ENCODE data around the gene TLDC2.

The TLDC2 gene

DNA sequence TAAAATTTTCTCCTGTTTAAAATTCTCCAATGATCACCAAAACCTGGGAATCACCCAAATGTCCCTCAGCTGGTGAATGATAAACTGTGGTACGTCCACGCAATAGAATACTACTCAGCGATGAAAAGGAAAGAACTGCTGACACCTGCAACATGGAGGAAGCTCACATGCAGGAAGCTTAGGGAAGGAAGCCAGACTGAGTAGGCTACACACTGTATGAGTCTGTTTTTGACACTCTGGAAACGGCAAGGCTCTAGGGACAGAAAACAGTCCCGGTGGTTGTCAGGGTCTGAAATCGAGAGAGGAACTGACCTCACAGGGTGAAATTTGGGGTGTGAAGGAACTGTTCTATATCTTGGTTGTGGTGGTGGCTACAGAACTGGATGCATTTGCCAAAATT lies 25.2 kb upstream of the TLDC2 start:
- DNase-seq: no peak

DNA sequence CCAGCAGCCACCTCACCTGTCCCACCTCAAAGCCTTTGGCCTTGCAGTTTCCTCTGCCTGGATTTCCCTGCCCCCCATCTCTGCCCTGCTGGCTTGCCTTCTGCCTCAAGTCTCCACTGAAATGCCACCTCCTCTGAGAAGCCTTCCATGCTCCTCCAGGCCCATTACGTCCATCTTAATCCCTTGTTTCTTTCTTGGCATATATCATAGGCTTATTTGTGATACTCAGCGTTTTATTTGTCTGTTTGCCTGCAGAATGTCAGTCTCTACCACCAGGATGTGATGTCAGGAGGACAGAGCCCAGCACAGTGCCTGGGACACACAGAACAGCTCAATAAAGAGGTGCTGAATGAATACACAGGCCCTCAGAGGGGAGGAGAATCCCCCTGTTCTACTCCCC lies 24.4 kb upstream of the TLDC2 start:
- no peak for DNase-seq

DNA sequence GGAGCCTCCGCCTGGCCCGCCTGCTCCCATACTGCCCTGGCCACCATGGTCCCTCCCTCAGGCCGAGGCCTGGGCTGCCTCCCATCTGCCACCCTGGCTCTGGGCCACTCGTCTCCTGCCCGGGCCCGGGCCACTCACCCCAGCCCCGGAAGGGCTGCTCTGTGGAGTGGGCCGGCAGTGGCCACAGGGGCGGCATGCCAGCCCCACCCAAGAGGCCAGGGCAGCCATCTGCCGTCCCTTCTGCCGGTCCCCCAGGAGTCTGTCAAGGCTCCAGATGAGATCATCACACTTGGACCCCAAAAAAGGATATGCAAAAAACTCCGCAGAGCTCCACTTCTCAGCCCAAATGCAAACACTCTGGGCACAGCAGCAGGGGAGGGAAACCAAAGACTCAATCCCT lies 23.8 kb upstream of the TLDC2 start:
- no peak for DNase-seq

DNA sequence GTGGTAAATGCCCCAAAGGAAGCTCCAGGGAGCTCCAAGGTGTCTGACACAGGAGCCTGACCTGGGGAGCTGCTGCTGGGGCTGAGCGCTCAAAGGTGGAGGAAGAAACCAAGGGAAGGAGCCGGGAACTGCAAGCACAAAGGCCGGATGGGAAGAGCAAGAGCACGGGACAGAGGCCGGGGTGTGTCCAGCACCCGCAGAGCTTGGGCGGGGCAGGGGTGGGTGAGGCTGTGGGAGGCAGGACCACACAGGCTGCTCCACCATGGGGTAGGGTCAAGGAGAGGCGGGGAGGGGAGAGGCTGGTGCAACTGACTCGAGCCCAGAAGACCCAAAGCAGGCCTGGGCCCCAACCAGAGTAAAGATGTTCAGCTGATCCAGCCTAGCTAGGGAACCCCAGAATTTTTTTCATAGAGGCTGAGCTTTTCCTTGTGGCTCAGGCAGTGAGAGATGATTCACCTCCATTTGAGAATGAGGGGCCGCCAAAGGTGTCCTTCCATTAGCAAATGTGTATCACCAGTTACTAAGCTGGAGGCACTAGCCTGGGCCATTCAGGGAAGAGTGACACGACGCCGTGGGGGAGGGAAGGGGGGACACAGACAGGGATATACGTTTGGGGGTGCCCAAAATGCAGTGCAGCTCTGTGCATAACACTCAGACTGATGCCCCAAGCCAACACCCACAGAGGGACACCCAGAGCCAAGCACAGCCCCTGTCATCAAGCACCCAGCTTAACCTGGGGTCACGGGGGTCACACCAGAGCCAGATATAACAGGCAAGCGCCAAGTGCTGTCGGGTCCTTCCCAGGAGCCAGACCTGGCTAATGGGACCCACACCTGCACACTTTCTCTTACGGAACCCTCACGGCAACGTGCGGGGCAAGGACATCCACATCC lies 21.3 kb upstream of the TLDC2 start:
- no peak for DNase-seq

DNA sequence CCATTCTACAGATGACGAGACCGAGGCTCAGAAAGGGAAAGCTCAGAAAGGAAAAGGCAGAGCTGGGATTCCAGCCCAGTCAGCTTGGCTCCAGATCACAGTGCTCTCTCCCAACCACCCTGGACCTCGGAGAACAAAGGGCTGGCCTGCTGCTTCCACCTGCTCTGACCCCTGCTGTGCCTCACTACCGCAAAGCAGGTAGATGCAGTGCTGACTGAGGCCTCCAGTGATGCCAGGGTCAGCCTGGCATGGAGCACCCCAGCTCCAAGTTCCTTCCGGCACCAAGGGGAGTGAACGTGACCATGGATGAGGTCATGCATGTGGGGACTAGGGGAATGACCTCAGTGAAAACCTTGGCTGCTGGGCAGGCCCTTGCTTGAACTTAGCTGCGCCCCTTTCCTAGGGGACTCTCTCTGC lies 20.7 kb upstream of the TLDC2 start:
- no peak for DNase-seq

DNA sequence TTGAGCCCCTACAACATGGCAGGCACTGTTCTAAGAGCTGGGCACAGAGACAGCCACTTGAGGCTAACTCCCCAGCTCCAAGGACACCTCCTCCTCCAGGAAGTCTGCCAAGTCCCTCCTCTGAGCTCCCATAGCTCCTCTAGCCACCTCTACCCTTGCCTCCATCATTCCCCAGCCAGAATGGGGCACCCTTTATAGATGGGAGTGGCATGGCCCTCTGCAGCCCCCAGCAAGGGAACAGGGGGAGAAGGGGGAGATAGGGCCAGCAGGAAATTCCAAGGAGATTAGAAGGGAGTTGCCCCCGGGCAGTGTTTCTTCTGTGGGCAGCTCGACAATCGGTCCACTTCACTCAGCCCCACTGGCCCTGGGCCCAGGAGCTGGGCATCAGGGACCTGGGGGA lies 19.7 kb upstream of the TLDC2 start:
- no peak for DNase-seq

DNA sequence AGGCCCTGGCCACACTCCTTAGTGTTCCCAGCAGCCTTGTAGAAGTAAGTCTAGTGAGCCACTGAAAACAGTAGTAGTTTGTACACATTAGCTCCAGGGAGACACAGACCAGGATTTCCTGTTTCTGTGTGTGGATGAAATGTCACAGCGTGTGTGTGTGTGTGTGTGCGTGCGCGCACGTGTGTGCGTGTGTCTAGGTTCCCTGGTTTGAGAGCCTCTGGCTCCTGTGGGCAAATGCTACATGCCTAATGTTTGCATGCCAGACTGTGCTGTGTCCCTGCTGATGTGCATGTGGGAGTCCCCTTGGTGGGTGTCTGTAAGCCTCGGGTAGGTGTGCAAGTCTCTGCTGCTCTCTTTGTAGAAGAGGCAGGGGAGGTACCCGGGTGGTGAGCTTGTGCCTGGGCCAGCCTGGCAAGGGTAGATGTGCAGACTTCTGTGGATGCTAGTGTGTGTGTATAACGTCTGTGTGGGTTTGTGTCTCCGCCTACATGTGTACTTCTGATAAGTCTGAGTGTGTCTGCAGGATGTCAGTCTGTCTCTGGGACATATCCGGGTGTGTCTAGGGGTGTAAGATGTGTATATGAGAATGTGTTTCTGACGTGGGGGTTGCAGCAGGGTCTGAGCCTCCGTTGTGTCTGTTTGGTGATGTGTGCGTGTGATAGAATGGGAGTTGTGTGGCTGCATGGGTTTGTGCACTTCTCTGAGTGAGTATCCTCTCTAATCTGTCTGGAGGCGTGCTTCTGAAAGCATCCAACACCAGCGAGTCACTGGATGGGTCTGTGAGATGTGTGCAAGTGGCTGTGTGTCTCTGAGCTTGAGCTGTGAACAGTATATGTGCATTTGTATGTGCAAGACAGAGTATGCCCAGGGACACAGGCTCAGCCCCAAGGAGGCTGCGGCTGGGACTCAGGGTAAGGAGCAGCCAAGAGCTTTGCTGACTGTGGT lies 19.0 kb upstream of the TLDC2 start:
- peak; percentile 20 to 77 (median 46) for DNase-seq

DNA sequence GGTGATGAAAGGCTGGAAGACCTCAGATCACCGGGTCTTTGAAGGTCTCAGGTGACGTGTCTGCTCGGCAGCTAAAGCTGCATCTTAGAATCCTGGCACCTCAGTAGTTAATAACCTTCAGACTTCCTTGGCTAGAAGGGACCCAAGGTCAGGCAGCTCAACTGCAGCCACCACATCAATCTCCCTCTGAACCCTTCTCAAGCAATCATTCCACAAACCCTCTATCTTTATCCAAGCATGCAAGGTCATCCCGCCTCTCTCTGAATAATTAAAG lies 16.7 kb upstream of the TLDC2 start:
- DNase-seq: no peak

DNA sequence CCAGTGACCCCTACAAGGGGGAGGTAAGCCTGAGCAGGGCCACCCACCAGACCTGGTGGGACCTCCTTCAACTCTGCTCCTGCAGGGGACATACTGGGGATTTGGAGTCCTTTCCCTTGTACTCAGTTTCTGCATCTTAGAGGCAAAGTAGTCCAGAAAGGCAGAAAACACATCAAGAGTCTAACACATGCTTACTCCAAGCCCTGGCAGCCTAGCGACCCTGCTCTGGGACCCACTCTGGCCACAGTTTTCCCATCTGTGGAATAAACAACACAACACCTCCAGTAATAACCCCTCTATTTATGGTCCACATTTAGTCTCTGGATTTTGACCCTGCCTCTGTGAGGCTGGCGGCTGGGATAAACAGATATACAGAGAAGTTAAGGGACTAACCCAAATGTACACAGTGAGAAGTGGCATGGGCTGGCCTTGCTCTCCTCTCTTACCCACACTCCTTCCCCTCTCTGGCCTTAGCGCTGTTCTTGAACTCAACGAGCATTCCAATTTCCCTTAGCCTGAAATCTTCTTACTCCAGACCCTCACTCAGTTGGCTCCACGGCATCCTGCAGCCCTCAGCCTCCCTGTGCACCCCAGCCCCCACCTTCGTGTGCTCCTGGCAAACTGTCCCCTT lies 16.1 kb upstream of the TLDC2 start:
- no peak for DNase-seq

DNA sequence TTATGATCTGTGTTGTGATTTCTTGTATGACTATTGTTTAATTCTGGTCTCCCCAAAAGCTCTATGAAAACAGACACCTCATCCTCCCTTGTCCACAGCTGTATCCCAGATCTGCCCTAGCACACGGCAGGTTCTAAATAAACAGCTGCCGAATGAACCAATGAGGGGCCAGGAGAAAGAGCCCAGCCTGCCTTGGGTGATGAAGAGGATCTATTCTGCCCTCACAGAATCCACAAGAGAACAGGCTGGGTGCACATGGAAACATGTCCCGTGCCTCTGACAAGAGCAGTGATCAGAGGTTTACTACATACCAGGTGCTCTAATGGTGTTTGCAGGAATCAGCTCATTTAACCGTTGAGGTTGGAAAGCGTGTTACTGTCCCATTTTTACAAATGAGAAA lies 15.6 kb upstream of the TLDC2 start:
- DNase-seq: no peak

DNA sequence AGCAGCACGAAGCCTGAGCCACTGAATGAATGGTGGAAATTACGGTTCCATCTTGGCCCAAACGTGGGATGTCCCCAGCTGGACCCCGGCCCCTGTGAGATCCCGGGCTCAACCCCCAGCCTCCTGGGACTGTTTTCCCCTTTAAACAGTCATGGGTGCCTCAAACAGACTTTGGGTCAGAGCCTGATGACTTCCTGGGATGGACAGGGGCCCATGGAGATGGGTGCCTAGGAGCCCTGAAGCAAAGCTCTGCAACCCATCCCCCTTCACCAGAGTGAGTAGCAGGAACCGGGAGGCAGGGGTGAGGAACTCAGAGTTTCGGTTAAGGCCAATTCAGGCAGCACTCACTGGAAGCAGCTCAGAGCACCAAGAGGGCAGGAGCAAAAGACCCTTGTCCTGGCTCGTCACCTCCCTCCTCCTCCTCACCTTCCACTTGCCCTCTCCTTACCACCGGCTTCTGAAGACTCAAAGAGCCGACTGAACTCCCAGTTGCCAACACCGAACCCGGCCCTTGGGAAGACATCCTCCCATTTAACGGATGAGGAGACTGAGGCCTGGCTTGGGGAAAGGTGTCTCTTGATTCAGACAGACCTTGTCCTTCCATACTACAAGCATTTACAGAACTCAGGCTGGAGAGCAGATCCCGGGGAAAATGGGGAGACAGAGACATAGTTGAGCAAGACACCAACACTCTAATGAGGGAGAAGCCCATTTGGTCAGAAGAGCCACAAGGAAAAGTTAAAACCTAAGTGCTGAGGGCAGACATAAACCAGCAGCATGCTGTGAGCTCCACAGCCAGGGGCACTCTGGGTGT lies 14.9 kb upstream of the TLDC2 start:
- DNase-seq: no peak

DNA sequence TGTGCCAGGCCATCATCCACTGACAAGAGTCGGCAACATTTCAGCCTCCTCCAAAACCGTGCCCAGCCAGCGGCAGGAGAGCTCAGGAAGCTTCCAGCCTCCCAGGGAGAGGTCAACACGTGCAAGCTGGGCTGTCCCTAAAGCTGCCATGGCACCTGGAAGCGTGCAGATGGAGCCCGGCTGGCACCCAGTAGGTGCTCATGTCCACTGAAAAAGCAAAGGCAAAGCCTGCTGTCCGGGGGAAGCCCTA lies 14.4 kb upstream of the TLDC2 start:
- no peak for DNase-seq

DNA sequence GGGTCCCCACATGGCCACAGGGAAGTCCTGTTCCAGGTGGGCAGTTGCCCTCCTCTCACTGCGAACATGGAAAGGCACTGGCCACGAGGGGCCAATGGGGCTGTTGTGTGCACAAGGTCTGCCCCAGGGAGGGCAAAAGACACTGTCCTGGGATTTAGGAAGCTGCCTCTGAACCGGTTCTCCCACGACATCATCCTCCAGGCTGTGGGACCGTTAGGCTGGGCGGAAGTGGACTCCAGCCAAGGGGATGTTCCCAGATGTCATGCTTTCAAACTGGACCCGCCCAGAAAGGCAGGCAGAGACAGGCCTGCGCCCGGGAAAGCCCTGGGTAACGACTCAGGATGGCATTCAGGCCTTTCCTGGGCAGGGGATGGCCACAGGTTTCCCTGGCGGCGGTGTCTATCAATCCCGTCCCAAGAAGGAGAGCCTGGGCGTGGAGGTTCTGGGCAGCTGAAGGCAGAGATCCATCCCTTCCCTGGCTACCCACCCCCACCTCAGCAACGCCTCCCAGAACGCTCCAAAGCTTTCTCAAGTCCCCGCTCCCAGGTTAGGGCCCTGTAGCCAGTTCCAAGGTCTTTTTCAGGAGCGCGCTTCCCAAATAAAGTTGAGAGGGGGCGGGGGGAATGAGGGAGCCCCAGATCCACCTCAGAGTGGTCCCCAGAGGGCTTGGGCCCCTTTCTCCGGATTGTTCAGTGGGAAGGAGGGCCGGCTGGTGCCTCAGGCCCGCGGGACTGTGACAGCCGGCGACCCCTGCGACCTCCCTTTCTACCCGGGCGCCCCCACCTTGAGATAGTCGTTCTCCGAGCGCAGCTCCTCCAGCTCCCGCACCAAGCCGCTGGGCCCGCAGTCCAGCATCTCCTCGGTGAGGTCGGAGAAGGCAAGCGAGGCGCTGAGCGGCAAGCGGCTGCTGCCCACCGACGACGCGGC lies 13.8 kb upstream of the TLDC2 start:
- no peak for DNase-seq

DNA sequence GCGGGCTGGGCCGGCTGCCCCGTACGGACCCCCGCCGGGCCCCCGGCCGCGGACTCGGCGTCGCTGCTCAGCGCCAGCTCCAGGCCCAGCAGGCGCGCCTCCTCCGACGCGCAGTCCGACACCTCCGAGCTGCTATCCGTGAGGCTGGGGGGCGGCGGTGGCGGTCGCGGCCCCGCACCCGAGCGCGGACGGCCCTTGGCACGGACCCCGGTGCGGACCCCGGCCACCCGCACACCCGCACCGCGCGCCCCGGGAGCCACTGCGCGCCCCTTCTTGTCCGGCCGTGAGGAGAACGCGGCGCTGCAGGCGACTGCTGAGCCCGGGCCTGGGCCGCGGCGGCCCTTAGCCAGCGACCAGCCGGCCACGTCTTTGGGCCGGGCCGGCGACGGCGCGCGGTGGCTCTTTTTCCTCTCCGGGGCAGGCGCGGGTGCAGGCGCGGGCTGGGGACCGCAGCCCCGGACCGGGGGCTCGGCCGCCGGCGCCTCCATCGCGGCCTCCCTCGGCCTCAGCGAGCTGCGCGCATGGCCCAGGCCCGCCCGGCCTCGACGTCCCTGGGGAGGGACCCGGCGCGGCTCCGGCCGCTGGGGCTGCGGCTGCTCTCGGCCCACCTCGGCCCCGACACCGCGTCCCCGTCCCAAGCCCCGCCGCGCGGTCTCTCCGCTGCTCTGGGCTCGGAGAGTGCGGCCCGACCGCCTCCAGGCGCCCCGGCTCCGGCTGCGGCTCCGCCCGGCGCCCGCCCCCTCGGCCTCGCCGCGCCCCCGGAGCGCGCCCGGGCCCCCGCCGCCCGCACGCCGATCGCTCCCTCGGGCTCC lies 12.9 kb upstream of the TLDC2 start:
- peak in 1 of 6 experiments; percentile 20 for DNase-seq

DNA sequence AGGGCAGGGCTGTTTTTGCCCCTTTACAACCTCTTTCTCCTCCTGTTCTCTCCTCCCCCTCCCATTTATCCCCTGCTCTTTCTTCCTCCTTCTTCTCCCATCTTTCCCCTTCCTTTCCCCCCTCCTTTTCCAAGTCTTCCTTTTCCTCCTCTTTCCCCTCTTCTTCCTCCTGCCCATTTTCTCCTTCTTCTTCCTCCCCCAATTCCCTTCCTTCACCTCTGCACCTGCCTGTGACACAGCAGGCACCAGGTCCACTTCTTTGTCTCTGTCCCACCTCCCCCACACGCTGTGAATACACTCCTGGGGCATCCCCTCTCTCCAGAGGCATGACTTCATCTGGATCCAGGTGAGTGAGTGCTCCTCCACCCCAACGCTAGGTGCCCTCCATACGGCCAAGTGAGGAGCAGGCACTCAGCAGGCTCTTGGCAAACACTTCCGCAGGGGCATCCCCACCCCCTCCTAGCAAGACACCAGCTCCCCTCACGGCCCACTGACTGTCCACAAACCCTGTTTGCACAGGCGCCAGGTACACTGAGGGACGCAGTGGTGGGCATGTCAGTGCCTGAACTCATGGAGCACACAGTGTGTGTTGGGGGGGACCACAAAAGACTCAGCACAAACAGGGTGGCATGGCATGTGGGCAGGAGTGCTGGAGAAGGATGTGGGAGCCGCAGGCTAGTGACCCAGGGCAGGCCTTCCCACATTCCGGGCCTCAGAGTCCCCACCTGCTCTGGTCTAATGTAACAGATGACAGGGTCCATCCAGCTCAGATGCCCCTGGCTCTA lies 10.7 kb upstream of the TLDC2 start:
- no peak for DNase-seq

DNA sequence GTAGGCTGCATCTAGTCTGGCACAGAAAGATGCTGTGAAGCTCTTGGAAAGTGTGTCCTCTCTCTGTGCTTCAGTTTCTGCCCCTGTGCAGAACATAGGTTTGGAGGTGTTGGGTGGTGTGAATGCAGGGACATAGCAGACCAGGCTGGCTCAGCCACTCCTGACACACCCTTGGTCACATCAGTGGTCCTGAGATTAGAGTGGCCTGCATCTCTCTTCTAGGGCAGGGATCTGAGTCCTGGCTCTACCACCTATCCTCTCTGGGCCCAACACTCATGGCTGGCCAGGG lies 10.1 kb upstream of the TLDC2 start:
- DNase-seq: no peak

DNA sequence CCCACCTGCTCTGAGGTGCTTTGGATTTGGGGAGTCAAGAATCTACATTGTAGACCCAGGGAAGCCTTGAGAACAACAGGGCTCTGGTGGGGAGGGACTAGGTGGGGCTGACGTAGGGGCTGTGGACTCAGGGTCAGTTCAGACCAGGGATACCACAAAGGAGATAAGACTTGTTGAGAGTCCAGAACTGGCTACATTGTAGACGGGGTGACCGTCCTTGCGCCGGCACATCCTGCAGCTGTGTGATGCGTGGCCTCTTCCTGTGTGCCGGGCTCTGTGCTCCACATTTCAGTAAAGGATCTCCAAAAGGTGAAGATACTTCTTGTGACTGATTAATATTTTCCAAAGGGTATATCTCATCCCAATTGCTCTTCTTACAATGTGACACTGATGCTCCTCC lies 9.8 kb upstream of the TLDC2 start:
- peak in 1 of 6 experiments; percentile 10 for DNase-seq

DNA sequence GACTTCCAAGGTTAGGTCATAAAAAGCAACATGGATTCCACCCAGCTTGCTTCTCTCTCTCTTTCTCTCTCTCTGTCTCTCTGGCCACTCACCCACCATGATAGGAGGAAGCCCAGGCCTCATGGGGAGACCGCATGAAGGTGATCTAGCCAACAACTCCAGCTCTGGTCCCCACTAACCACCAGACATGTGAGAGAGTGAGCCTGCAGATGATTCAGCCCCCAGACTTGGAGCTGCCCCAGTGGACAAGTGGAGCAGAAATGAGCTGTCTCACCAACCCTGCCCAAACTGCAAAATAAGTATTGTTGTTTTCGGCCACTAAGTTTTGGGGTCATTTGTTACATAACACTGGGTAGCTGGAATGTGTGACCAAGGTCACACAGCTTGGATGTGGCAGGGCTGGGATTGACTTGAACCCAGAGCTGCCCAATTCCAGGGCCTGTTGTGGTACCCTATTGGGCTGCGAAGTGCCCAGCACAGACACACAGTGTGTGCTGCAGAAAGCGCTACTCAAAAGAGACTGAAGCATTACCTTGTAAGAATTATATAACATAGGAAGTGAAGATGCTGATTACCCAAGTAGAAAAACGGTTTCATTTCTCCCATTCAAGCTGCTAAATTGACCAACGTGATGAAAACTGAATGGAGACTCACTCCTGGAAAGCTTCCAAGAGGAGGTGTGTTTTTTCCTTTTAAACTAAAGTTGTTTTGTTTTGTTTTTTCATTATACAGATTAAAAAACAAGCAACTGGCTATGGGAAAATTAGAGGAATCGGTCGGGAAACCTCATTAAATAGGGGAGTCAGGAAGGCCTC lies 9.1 kb upstream of the TLDC2 start:
- no peak for DNase-seq

All from stimulated activated naive CD4-positive, alpha-beta T cell (primary cell).